K562 (cell line): ENCODE results near the gene IGFALS. TPM values are rescaled to one million over a fixed set of nuclear protein-coding genes. Genes with fewer than 3 reads are reported as not detected.

Experiments
- MGA ChIP-seq: fragments of 450-650 bp; IDR thresholded peaks from 2 replicates; pipeline ENCODE4 v1.6.1; 2016; ENCODE audit warnings: mild to moderate bottlenecking, moderate library complexity
- NR2C1 ChIP-seq, 2 experiments: fragments of 450-650 bp; IDR thresholded peaks; 2 replicates each; pipeline ENCODE4 v1.6.1; 2017; ENCODE audit warnings: mild to moderate bottlenecking in 2 of 2, antibody characterized with exemption in 1 of 2, inconsistent platforms in 1 of 2, missing compliant biosample characterization in 1 of 2, missing genetic modification characterization in 1 of 2
- OTX1 ChIP-seq: fragments of 450-650 bp; formaldehyde crosslinking; IDR thresholded peaks from 2 replicates; pipeline ENCODE4 v1.4.0; 2022; ENCODE audit warnings: mild to moderate bottlenecking
- POLR2H ChIP-seq: IDR thresholded peaks from 2 replicates; pipeline ENCODE4 v1.6.1; 2016; ENCODE audit warnings: missing genetic modification characterization, low read depth, mild to moderate bottlenecking, control low read depth, missing compliant biosample characterization, moderate library complexity
- SIRT6 ChIP-seq: IDR thresholded peaks from one replicate; pipeline ENCODE4 v1.6.1; 2012; ENCODE audit warnings: low read depth, mild to moderate bottlenecking, control low read depth, inconsistent platforms, low read length, moderate library complexity
- SRSF3 ChIP-seq: fragments of 200-400 bp; formaldehyde crosslinking; IDR thresholded peaks from 2 replicates; pipeline ENCODE4 v1.6.1; 2016; ENCODE audit warnings: mild to moderate bottlenecking, low read length, moderate library complexity; ENCODE audit not compliant: insufficient read depth
- ZBTB12 ChIP-seq: fragments of 250-450 bp; sonication (Bioruptor Pico); IDR thresholded peaks from 2 replicates; pipeline ENCODE4 v1.4.0; 2020
- ZBTB8A ChIP-seq: fragments of 450-650 bp; IDR thresholded peaks from 2 replicates; pipeline ENCODE4 v1.6.1; 2018; ENCODE audit warnings: mild to moderate bottlenecking, moderate library complexity; ENCODE audit not compliant: partially characterized antibody
- ZNF668 ChIP-seq: fragments of 250-450 bp; sonication (Bioruptor Pico); IDR thresholded peaks from 2 replicates; pipeline ENCODE4 v1.8.0; 2022; ENCODE audit warnings: mild to moderate bottlenecking, inconsistent platforms
- polyA plus RNA-seq, 8 experiments: library from polyadenylated mRNA; depleted of rRNA in 4 of 8; stranded (reverse) in 5 of 8; unstranded in 3 of 8; fragments of >200 nt; fragmentation: Nextera tagmentation in 2 of 8; fragmentation: Illumina TruSeq in 1 of 8; extraction: Ambion mirVana in 2 of 8; extraction: Trizol in 1 of 8; gene quantifications; 2 replicates each; pipeline versions ENCODE4 v1.2.1 to v1.2.3, GENCODE V29; 2011 to 2014; ENCODE audit warnings: inconsistent platforms in 1 of 8, missing spikeins in 1 of 8
- total RNA-seq, 7 experiments: library from RNA; depleted of rRNA in 6 of 7; stranded (reverse); fragments of >200 nt in 6 of 7; fragmentation: Illumina TruSeq in 2 of 7; extraction: Trizol in 2 of 7; gene quantifications; 2 replicates each; pipeline versions ENCODE4 v1.2.1 to v1.2.3, GENCODE V29; 2011 to 2021; ENCODE audit warnings: low replicate concordance in 1 of 7

The IGFALS gene
- total and polyA plus RNA-seq, 9 of the 15 experiments (the other 6 are each of a cell fraction or from before 2014, with no cell fraction given) = not detected

DNA sequence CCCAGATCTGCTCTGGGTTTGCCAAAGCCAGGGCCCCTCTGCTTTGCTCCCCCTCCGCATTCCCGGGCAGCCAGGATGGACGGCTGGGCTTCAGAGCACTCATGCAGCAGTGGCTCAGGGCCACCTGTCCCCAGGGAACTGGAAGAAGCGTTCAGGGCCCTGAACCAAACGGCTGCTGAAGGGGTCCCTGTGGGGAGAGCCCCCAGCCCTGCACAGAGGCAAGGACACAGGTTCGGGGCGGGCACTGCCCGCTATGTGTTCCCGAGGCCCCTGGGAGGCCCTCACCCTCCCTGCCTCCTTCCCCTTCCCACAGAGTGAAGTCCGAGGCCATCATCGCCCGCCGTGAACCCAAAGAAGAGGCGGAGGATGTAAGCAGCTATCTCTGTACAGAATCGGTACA lies 32.6 kb downstream of the IGFALS start (continued):
- no peak for TF ChIP-seq MGA
- no peak for TF ChIP-seq ZBTB12 (CRISPR knock-in tag)
- no peak for TF ChIP-seq SRSF3
- no peak for TF ChIP-seq SIRT6
- no peak for TF ChIP-seq OTX1 (CRISPR knock-in tag)
- no peak for TF ChIP-seq NR2C1 (IDR thresholded peaks at IDR 0.05)
- no peak for TF ChIP-seq NR2C1 (tag; IDR thresholded peaks at IDR 0.05)
- no peak for TF ChIP-seq ZBTB8A
- no peak for TF ChIP-seq ZNF668
- TF ChIP-seq POLR2H (tag) = no peak
- TF ChIP-seq, all 486 proteins: peak for 0
